ENCODE measurements around the gene GALM. TPM values are rescaled to one million over a fixed set of nuclear protein-coding genes. Genes with fewer than 3 reads are reported as not detected.

Gene GALM
- total and polyA plus RNA-seq, 2 of the 8 experiments (the other 6 are each of a cell fraction or from before 2014, with no cell fraction given): 9.9 to 13.1 TPM

- no peaks in the 10 kb centered on the region for H3K79me1 ChIP-seq (ENCODE audit: low read depth, low read length)
- no peaks in the 10 kb centered on the region for H3K4me1 ChIP-seq (replicated peaks in 1 of 4; ENCODE audit: control insufficient read depth in 3 of 4, insufficient read depth in 4 of 4, low read length in 3 of 4)
- FAIRE-seq (no peak), DNase-seq (ENCODE audit: low read depth in 1 of 2, low spot score in 2 of 2) (no peak)
- H3K27ac ChIP-seq (ENCODE audit: low read depth, low read length): no peak overlapping the region
- H3K23ac ChIP-seq (ENCODE audit: insufficient read length): no peak overlapping the region
- ChIA-PET POLR2A (ENCODE audit: partially characterized antibody) (interaction anchor here (0.7 to 2.4 kb wide), 3 partner anchors 19 to 125 kb away, joined by 3 to 6 read pairs (median 3); partner anchors contain the start of gene SRSF7), CTCF (ENCODE audit: partially characterized antibody) (interaction anchor here (0.6 to 3.1 kb wide), 6 partner anchors 9 to 127 kb away, joined by 3 to 11 read pairs (median 4); partner anchors contain the start of gene HNRNPLL)
- no peak overlapping the region for H4K5ac ChIP-seq (ENCODE audit: insufficient read length, low read depth, low read length)
- no peak overlapping the region for H3K4me2 ChIP-seq (ENCODE audit: insufficient read depth in 1 of 2, low read depth in 2 of 2, low read length in 2 of 2)
- no peaks in the 10 kb centered on the region for H3K79me2 ChIP-seq (ENCODE audit: control insufficient read depth in 1 of 2, insufficient read depth in 2 of 2, low read length in 2 of 2)
- no peak overlapping the region for H2BK120ac ChIP-seq (replicated peaks; ENCODE audit: low read depth, low read length)
- H3K56ac ChIP-seq (replicated peaks; ENCODE audit: insufficient read length, low read depth, low read length): no peak overlapping the region
- no peak overlapping the region for H3K4me3 ChIP-seq (ENCODE audit: extremely low read depth in 1 of 4, insufficient read depth in 2 of 4, low read depth in 3 of 4, low read length in 4 of 4)
- H4K8ac ChIP-seq (ENCODE audit: extremely low read depth, insufficient read depth, low read length): no peak overlapping the region
- H3K36me3 ChIP-seq (ENCODE audit: control insufficient read depth in 2 of 4, insufficient read depth in 4 of 4, low read length in 3 of 4): no peaks in the 10 kb centered on the region
- no peak overlapping the region for H3K18ac ChIP-seq (ENCODE audit: extremely low read depth, low read length)
- no peak overlapping the region for H2BK20ac ChIP-seq (ENCODE audit: low read length)
- no peak overlapping the region for H2BK15ac ChIP-seq (ENCODE audit: low read length)
- no peak overlapping the region for H3K9ac ChIP-seq (replicated peaks in 1 of 4; ENCODE audit: extremely low read depth in 1 of 4, low read depth in 3 of 4, low read length in 3 of 4)
- no peak overlapping the region for H2BK5ac ChIP-seq (ENCODE audit: low read depth, low read length)
- no peak for TF ChIP-seq EGR1 (IDR thresholded peaks at IDR 0.05; ENCODE audit: borderline replicate concordance, low read depth, low read length)
- TF ChIP-seq POLR2AphosphoS5 (IDR thresholded peaks at IDR 0.05; ENCODE audit: low read depth, low read length): no peak
- no peak overlapping the region for H3K14ac ChIP-seq (ENCODE audit: insufficient read length)
- no peaks in the 10 kb centered on the region for H4K20me1 ChIP-seq (replicated peaks in 1 of 2; ENCODE audit: control insufficient read depth in 1 of 2, insufficient read depth in 2 of 2, low read length in 2 of 2)
- 0 out of 4 replicates have a peak, but pooled peaks cover 0 to 4% of the 10 kb centered on the region in 2 experiments for H3K9me3 ChIP-seq (ENCODE audit: insufficient read depth in 2 of 2, low read depth in 1 of 2, low read length in 1 of 2)
- WGBS, 2 experiments (ENCODE audit: extremely low coverage in 1 of 2, insufficient coverage in 1 of 2, insufficient read length in 1 of 2, insufficient replicate concordance in 2 of 2, low coverage in 1 of 2, low lambda C conversion rate in 2 of 2, missing lambda C conversion rate in 1 of 2): 88% methylated on average over 7 of the region's 7 CpGs; no CpG with 5 or more reads in 1 of the 2 experiments
- no peak overlapping the region for H4K91ac ChIP-seq (replicated peaks; ENCODE audit: insufficient read length, low read length)
- H3K23me2 ChIP-seq (ENCODE audit: low read depth, low read length): no peaks in the 10 kb centered on the region
- no peaks in the 10 kb centered on the region for H3K27me3 ChIP-seq (replicated peaks in 1 of 4; ENCODE audit: control insufficient read depth in 3 of 4, extremely low read depth in 1 of 4, insufficient read depth in 3 of 4, low read length in 3 of 4)
- H2AFZ ChIP-seq (ENCODE audit: low read length): 0 out of 2 replicates have a peak overlapping the region, but pooled peaks have one; percentile 70
- H2BK12ac ChIP-seq (ENCODE audit: low read depth, low read length): no peak overlapping the region
- no peak overlapping the region for H2AK5ac ChIP-seq (ENCODE audit: low read depth, low read length)
- H3K4ac ChIP-seq (replicated peaks; ENCODE audit: insufficient read length, low read depth, low read length): no peak overlapping the region
These were observed 39.4 kb upstream of the GALM start for GRCh38 chr2:38626326-38627035.
